Stomach smooth muscle (tissue), 2 donors: Measurements from ENCODE around the gene FUT4.
"Not testable (repeated sequence)": the region's sequence is repeated elsewhere in the genome, so short reads cannot be mapped to it uniquely, and the experiment has no call there.

Experiments
- H3K27ac ChIP-seq: one replicate; pipeline ENCODE4 v1.7.0; 2013; ENCODE audit warnings: mild to moderate bottlenecking, low read length, inconsistent platforms
- H3K27me3 ChIP-seq, 2 donors: one replicate each; pipeline ENCODE4 v1.7.0; 2013; ENCODE audit warnings: low read length in 2 of 2; ENCODE audit not compliant: insufficient read depth in 2 of 2, control insufficient read depth in 1 of 2
- H3K36me3 ChIP-seq, 2 donors: one replicate each; pipeline ENCODE4 v1.7.0; 2013; ENCODE audit warnings: low read length in 2 of 2; ENCODE audit not compliant: control insufficient read depth in 2 of 2, insufficient read depth in 2 of 2
- H3K4me1 ChIP-seq: one replicate; pipeline ENCODE4 v1.7.0; 2013; ENCODE audit warnings: low read length; ENCODE audit not compliant: control insufficient read depth, insufficient read depth
- H3K4me3 ChIP-seq, 2 donors: one replicate each; pipeline ENCODE4 v1.7.0; 2013; ENCODE audit warnings: low read length in 2 of 2
- H3K9ac ChIP-seq, 2 donors: one replicate each; pipeline ENCODE4 v1.7.0; 2013; ENCODE audit warnings: low read length in 2 of 2, mild to moderate bottlenecking in 1 of 2
- H3K9me3 ChIP-seq, 2 donors: one replicate each; pipeline ENCODE4 v1.7.0; 2013; ENCODE audit warnings: low read length in 2 of 2; ENCODE audit not compliant: control insufficient read depth in 2 of 2
- donor health status: healthy.
- donor health status: Pancreatic carcinoma.

FUT4 gene

GRCh38 chr11:94550513-94550912 is 6.8 kb downstream of the FUT4 start:
- H3K9ac ChIP-seq = no peak overlapping the region
- no peaks in the 10 kb centered on the region for H3K9me3 ChIP-seq
- no peak overlapping the region for H3K27ac ChIP-seq
- H3K4me1 ChIP-seq = peaks cover 15% of the 10 kb centered on the region
- H3K27me3 ChIP-seq = no peaks in the 10 kb centered on the region
- H3K36me3 ChIP-seq = peaks cover 3% of the 10 kb centered on the region in 2 donors
- H3K4me3 ChIP-seq = no peak overlapping the region

GRCh38 chr11:94553938-94554337 is 10.2 kb downstream of the FUT4 start:
- H3K27ac ChIP-seq = no peak overlapping the region
- H3K9ac ChIP-seq = no peak overlapping the region
- peaks cover 0 to 3% of the 10 kb centered on the region in 2 donors for H3K36me3 ChIP-seq
- no peaks in the 10 kb centered on the region for H3K9me3 ChIP-seq
- H3K4me3 ChIP-seq = no peak overlapping the region
- H3K27me3 ChIP-seq = no peaks in the 10 kb centered on the region
- no peaks in the 10 kb centered on the region for H3K4me1 ChIP-seq

DNA sequence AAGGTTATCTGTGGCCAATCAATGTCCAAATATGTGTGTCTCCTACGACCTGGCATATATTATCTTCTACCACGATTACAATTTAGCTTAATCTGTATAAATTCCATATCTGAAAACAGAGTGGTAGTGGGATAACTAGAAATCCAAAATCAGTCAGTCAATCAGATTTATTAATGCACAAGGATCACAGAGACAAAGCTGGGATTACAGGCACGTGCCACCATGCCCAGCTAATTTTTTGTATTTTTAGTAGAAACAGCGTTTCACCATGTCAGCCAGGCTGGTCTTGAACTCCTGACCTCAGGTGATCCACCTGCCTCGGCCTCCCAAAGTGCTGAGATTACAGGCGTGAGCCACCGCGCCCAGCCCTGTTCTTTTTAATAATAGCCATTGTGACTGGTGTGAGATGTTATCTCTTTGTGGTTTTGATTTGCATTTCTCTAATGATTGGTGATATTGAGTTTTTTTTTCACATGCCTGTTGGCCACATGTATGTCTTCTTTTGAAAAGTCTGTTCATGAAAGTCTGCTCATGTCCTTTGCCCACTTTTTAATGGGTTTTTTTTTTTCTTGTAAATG is 12.1 kb downstream of the FUT4 start:
- not testable (repeated sequence) for H3K4me3 ChIP-seq, H3K36me3 ChIP-seq, H3K9me3 ChIP-seq, H3K9ac ChIP-seq, H3K4me1 ChIP-seq, H3K27me3 ChIP-seq, H3K27ac ChIP-seq

DNA sequence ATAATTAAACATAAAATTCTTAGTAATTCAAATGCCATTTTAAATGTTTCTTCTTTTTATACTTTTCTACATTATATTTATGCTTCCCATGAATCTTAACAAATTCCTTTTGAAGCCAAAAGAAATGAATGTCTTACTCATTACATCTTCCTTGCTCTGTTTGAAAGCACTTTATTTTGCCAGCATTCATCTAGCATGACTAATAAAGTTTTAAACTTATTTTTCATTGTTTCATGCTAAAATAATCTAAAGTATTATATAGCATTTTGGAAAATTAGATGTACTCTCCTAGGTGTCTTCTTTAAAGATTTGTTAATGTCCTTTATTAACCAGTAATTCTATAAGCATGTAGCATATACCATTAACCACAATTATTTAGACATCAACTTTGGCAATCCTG is 13.7 kb downstream of the FUT4 start:
- H3K27me3 ChIP-seq = no peaks in the 10 kb centered on the region
- H3K9ac ChIP-seq = no peak overlapping the region
- H3K9me3 ChIP-seq = no peaks in the 10 kb centered on the region
- H3K27ac ChIP-seq = no peak overlapping the region
- no peak overlapping the region for H3K4me3 ChIP-seq
- H3K4me1 ChIP-seq = no peaks in the 10 kb centered on the region
- H3K36me3 ChIP-seq = no peaks in the 10 kb centered on the region

- no peaks in the 10 kb centered on the region for H3K4me1 ChIP-seq
- no peak overlapping the region for H3K27ac ChIP-seq
- no peaks in the 10 kb centered on the region for H3K9me3 ChIP-seq
- H3K27me3 ChIP-seq = no peaks in the 10 kb centered on the region
- no peak overlapping the region for H3K4me3 ChIP-seq
- no peaks in the 10 kb centered on the region for H3K36me3 ChIP-seq
- no peak overlapping the region for H3K9ac ChIP-seq
Measured at GRCh38 chr11:94557992-94558391, 14.3 kb downstream of the FUT4 start.

- Histone ChIP-seq H3K9ac (no peak overlapping the region), H3K9me3 (no peaks in the 10 kb centered on the region), H3K36me3 (no peaks in the 10 kb centered on the region), H3K27ac (no peak overlapping the region), H3K4me3 (no peak overlapping the region), H3K27me3 (no peaks in the 10 kb centered on the region), H3K4me1 (no peaks in the 10 kb centered on the region)
Measured at GRCh38 chr11:94558468-94558867, 14.7 kb downstream of the FUT4 start.

DNA sequence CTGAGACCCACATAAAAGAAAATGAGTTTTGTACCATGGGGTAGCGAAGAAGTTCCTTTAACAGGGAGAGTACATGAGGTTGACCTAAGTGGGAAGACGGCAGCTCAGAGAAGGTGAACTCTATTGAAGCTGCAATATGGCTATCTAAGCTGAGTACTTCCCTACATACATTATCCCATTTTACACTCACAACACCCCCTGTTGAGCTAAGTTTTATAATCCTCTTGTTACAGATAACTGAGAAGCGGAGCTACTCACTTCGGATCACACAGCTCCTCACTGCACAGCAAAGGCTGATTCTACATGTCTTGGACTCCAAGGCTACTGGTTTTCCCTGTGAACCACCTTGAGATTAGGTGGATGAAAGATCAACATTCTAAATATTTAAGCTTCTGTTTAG is 15.2 kb downstream of the FUT4 start:
- no peaks in the 10 kb centered on the region for H3K4me1 ChIP-seq
- H3K36me3 ChIP-seq = no peaks in the 10 kb centered on the region
- H3K9me3 ChIP-seq = no peaks in the 10 kb centered on the region
- no peak overlapping the region for H3K9ac ChIP-seq
- no peak overlapping the region for H3K27ac ChIP-seq
- H3K4me3 ChIP-seq = no peak overlapping the region
- no peaks in the 10 kb centered on the region for H3K27me3 ChIP-seq

DNA sequence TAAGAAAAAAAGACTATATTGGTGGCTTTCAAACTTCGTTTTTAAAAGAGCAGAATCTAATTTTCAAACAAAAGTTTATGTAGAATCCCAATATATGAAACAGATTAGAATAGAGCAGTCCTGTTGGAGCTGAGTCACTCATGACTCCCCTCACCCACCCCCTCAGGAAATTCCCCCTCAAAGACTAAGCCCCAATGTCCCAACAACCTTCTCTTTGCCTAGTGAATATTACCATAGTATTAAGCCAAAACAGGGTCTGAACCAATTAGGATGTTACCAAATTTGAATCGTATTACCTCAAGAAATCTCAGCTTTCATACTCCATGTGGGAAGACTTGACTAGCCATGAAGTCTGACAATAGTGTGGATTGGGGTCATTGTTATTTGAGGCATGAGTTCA is 15.6 kb downstream of the FUT4 start:
- no peak overlapping the region for H3K9ac ChIP-seq
- no peaks in the 10 kb centered on the region for H3K9me3 ChIP-seq
- no peak overlapping the region for H3K4me3 ChIP-seq
- no peak overlapping the region for H3K27ac ChIP-seq
- no peaks in the 10 kb centered on the region for H3K4me1 ChIP-seq
- H3K27me3 ChIP-seq = no peaks in the 10 kb centered on the region
- no peaks in the 10 kb centered on the region for H3K36me3 ChIP-seq

- Histone ChIP-seq H3K36me3 (no peaks in the 10 kb centered on the region), H3K4me1 (no peaks in the 10 kb centered on the region), H3K27me3 (no peaks in the 10 kb centered on the region), H3K9me3 (no peaks in the 10 kb centered on the region), H3K27ac (no peak overlapping the region), H3K4me3 (no peak overlapping the region), H3K9ac (no peak overlapping the region)
Measured at GRCh38 chr11:94560834-94561233, 17.1 kb downstream of the FUT4 start.

DNA sequence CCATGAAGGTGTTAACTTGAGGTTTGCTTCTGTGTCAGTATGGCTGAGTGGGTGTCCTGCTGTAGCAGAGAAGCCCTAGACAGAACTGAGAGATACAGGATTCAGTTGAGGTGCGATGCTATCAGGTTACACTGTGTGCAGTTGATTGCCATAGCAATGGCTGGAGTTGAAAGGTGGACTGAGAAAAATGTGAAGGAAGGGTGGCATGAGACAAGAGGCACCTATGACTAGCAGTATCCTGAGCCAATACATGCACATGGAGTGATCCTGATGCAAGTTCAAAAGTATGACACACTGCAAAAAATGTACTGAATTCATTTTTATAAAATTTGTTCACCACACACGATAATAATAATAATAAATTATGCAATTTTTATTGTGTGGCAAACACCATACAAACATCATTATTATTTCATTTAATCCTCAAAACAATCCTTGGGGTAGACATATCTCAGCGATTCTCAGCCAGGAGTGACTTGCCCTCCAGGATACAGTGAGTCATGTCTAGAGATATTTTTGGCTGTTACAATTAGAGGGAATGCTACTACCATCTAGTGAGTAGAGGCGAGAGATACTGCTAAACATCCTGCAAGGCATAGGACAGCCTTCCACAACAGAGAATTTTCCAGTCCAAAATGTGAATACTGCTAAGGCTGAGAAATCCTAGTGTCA is 19.6 kb downstream of the FUT4 start:
- H3K9ac ChIP-seq = no peak overlapping the region
- H3K27ac ChIP-seq = no peak overlapping the region
- H3K27me3 ChIP-seq = no peaks in the 10 kb centered on the region
- H3K36me3 ChIP-seq = no peaks in the 10 kb centered on the region
- H3K9me3 ChIP-seq = no peaks in the 10 kb centered on the region
- no peak overlapping the region for H3K4me3 ChIP-seq
- no peaks in the 10 kb centered on the region for H3K4me1 ChIP-seq

DNA sequence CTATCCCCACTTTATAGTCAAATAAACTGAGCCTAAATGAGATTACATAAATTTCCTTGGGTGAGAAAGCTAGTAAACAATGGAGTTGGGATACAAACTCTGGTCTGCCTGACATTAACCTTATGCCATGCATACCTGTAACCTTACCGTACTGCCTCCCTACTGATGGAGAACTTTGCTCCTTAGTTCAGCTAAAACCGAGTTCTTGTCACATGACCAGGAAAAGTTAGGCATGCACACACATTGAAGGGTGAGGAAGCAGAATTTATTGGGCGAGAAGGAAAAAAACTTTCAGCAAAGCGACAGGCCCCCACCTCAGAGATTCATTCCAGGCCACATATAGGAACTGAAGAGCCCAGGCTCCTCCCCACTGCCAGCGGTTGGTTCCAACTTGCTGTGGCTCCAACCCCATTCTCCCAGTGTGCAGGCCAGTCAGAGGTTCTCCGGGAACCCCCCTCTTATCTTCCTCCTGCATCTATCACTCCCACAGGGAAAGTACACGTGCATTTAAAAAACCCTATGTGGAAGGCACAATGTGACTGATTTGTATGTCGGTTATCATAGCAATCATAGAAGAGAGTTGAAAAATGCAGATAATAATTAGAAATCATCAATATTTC is 20.2 kb downstream of the FUT4 start:
- no peak overlapping the region for H3K4me3 ChIP-seq
- H3K27ac ChIP-seq = no peak overlapping the region
- H3K27me3 ChIP-seq = no peaks in the 10 kb centered on the region
- no peaks in the 10 kb centered on the region for H3K4me1 ChIP-seq
- no peak overlapping the region for H3K9ac ChIP-seq
- peaks cover 0 to 2% of the 10 kb centered on the region in 2 donors for H3K36me3 ChIP-seq
- H3K9me3 ChIP-seq = no peaks in the 10 kb centered on the region
